Neural cell (in vitro differentiated cells): ENCODE data around the gene SAP30BP. TPM values are rescaled to one million over a fixed set of nuclear protein-coding genes. Genes with fewer than 3 reads are reported as not detected.

Experiments
- H2AFZ ChIP-seq: fragments of 200-600, 300-800 bp; sonication (generic), shearing (Covaris generic); 2 replicates; pipeline ENCODE4 v1.6.0; 2014; ENCODE audit warnings: low read depth, mild to moderate bottlenecking, antibody characterized with exemption, low read length, moderate library complexity
- H3F3A ChIP-seq: fragments of 200-600 bp; shearing (Covaris generic); 2 replicates; pipeline ENCODE4 v1.6.1; 2016; ENCODE audit warnings: mild to moderate bottlenecking, moderate library complexity, mixed read lengths, antibody characterized with exemption, low read length; ENCODE audit not compliant: insufficient read depth, poor library complexity, severe bottlenecking
- H3K27ac ChIP-seq: fragments of 200-600, 300-800 bp; sonication (generic), shearing (Covaris generic); 2 replicates; pipeline ENCODE4 v1.5.1; 2014; ENCODE audit warnings: mild to moderate bottlenecking, low read length, moderate library complexity
- H3K27me3 ChIP-seq: fragments of 300-800, 200-600 bp; sonication (generic), shearing (Covaris generic); 2 replicates; pipeline ENCODE4 v1.6.0; 2014; ENCODE audit warnings: mild to moderate bottlenecking, low read depth, low read length, moderate library complexity; ENCODE audit not compliant: insufficient read depth
- H3K36me3 ChIP-seq: fragments of 300-800, 200-600 bp; sonication (generic), shearing (Covaris generic); 2 replicates; pipeline ENCODE4 v1.5.1; 2014; ENCODE audit warnings: mild to moderate bottlenecking, antibody characterized with exemption, low read length, moderate library complexity; ENCODE audit not compliant: insufficient read depth
- H3K4me2 ChIP-seq: fragments of 300-800, 200-600 bp; sonication (generic), shearing (Covaris generic); 2 replicates; pipeline ENCODE4 v1.6.0; 2014; ENCODE audit warnings: mild to moderate bottlenecking, low read length
- H3K4me3 ChIP-seq: fragments of 300-800, 200-600 bp; sonication (generic), shearing (Covaris generic); 2 replicates; pipeline ENCODE4 v1.5.1; 2014; ENCODE audit warnings: mild to moderate bottlenecking, low read length, moderate library complexity
- H3K79me2 ChIP-seq: fragments of 200-600 bp; shearing (Covaris generic); replicated peaks from 2 replicates; pipeline ENCODE4 v1.6.0; 2014; ENCODE audit warnings: mild to moderate bottlenecking, low read length, moderate library complexity; ENCODE audit not compliant: insufficient read depth
- H3K9ac ChIP-seq: fragments of 300-800, 200-600 bp; sonication (generic), shearing (Covaris generic); 2 replicates; pipeline ENCODE4 v1.6.1; 2016; ENCODE audit warnings: mild to moderate bottlenecking, low read length, mixed read lengths
- H3K9me2 ChIP-seq: fragments of 200-600 bp; shearing (Covaris generic); 2 replicates; pipeline ENCODE4 v1.6.1; 2016; ENCODE audit warnings: mild to moderate bottlenecking, low read length, mixed read lengths; ENCODE audit not compliant: insufficient read depth
- H3K9me3 ChIP-seq: fragments of 200-600, 300-800 bp; sonication (generic), shearing (Covaris generic); 2 replicates; pipeline ENCODE4 v1.6.1; 2016; ENCODE audit warnings: mild to moderate bottlenecking, mixed run types, low read length, moderate library complexity, mixed read lengths
- H4K20me1 ChIP-seq: fragments of 200-600 bp; shearing (Covaris generic); 2 replicates; pipeline ENCODE4 v1.6.1; 2016; ENCODE audit warnings: mild to moderate bottlenecking, mixed run types; ENCODE audit not compliant: insufficient read depth
- CTCF ChIP-seq: fragments of 450-650 bp; IDR thresholded peaks from 2 replicates; pipeline ENCODE4 v1.5.1; 2014; ENCODE audit warnings: antibody characterized with exemption, mild to moderate bottlenecking, moderate library complexity; ENCODE audit not compliant: poor library complexity, severe bottlenecking
- EP300 ChIP-seq: fragments of 450-650 bp; conservative IDR thresholded peaks from 2 replicates; pipeline ENCODE4 v1.6.1; 2014; ENCODE audit warnings: antibody characterized with exemption, mild to moderate bottlenecking, moderate library complexity; ENCODE audit not compliant: poor library complexity, severe bottlenecking
- EZH2 ChIP-seq: fragments of 200-600, 300-800 bp; shearing (Covaris generic), sonication (generic); IDR thresholded peaks from 2 replicates; pipeline ENCODE4 v1.6.1; 2014; ENCODE audit warnings: antibody characterized with exemption, low read length, borderline replicate concordance, mild to moderate bottlenecking; ENCODE audit not compliant: insufficient read depth, poor library complexity, severe bottlenecking
- MXI1 ChIP-seq: fragments of 450-650 bp; conservative IDR thresholded peaks from 2 replicates; pipeline ENCODE4 v1.6.1; 2014; ENCODE audit warnings: antibody characterized with exemption, mild to moderate bottlenecking; ENCODE audit not compliant: poor library complexity, severe bottlenecking
- POLR2AphosphoS5 ChIP-seq: IDR thresholded peaks from 2 replicates; pipeline ENCODE4 v1.6.1; 2012
- RAD21 ChIP-seq: fragments of 450-650 bp; conservative IDR thresholded peaks from 2 replicates; pipeline ENCODE4 v1.6.1; 2014; ENCODE audit warnings: antibody characterized with exemption, mild to moderate bottlenecking, moderate library complexity
- SMC3 ChIP-seq: fragments of 450-650 bp; conservative IDR thresholded peaks from 2 replicates; pipeline ENCODE4 v1.6.1; 2014; ENCODE audit warnings: antibody characterized with exemption, mild to moderate bottlenecking, moderate library complexity; ENCODE audit not compliant: poor library complexity
- TAF1 ChIP-seq: IDR thresholded peaks from 2 replicates; pipeline ENCODE4 v1.6.1; 2012; ENCODE audit warnings: low read depth
- polyA plus RNA-seq: library from polyadenylated mRNA; depleted of rRNA; stranded (reverse); fragments of >200 nt; gene quantifications from 2 replicates; pipeline ENCODE4 v1.2.3, GENCODE V29; 2014
- TF ChIP-seq, protein P1 (sequence below): IDR thresholded peaks from 2 replicates; pipeline ENCODE4 v1.6.1; 2012; ENCODE audit warnings: borderline replicate concordance

SAP30BP gene
- polyA plus RNA-seq, 1 donor from 2014 or later: 156 TPM

- no peaks in the 10 kb centered on the region for H3K27me3 ChIP-seq
- no peak overlapping the region for H2AFZ ChIP-seq
- H3K79me2 ChIP-seq: no peaks in the 10 kb centered on the region
- H3K9me3 ChIP-seq: no peaks in the 10 kb centered on the region
- TF ChIP-seq SMC3 (no peak), TAF1 (no peak), CTCF (no peak), MXI1 (no peak), RAD21 (no peak), POLR2AphosphoS5 (no peak), EP300 (no peak), EZH2 (no peak)
- TF ChIP-seq, protein P1, sequence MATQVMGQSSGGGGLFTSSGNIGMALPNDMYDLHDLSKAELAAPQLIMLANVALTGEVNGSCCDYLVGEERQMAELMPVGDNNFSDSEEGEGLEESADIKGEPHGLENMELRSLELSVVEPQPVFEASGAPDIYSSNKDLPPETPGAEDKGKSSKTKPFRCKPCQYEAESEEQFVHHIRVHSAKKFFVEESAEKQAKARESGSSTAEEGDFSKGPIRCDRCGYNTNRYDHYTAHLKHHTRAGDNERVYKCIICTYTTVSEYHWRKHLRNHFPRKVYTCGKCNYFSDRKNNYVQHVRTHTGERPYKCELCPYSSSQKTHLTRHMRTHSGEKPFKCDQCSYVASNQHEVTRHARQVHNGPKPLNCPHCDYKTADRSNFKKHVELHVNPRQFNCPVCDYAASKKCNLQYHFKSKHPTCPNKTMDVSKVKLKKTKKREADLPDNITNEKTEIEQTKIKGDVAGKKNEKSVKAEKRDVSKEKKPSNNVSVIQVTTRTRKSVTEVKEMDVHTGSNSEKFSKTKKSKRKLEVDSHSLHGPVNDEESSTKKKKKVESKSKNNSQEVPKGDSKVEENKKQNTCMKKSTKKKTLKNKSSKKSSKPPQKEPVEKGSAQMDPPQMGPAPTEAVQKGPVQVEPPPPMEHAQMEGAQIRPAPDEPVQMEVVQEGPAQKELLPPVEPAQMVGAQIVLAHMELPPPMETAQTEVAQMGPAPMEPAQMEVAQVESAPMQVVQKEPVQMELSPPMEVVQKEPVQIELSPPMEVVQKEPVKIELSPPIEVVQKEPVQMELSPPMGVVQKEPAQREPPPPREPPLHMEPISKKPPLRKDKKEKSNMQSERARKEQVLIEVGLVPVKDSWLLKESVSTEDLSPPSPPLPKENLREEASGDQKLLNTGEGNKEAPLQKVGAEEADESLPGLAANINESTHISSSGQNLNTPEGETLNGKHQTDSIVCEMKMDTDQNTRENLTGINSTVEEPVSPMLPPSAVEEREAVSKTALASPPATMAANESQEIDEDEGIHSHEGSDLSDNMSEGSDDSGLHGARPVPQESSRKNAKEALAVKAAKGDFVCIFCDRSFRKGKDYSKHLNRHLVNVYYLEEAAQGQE: no peak
- H3K9me2 ChIP-seq: no peaks in the 10 kb centered on the region
- no peak overlapping the region for H3K27ac ChIP-seq
- no peak overlapping the region for H3K9ac ChIP-seq
- H3K4me2 ChIP-seq: no peak overlapping the region
- H4K20me1 ChIP-seq: no peaks in the 10 kb centered on the region
- H3K4me3 ChIP-seq: no peak overlapping the region
- no peaks in the 10 kb centered on the region for H3F3A ChIP-seq
- H3K36me3 ChIP-seq: no peaks in the 10 kb centered on the region
Observed at GRCh38 chr17:75684924-75685323, 17.8 kb downstream of the SAP30BP start.

DNA sequence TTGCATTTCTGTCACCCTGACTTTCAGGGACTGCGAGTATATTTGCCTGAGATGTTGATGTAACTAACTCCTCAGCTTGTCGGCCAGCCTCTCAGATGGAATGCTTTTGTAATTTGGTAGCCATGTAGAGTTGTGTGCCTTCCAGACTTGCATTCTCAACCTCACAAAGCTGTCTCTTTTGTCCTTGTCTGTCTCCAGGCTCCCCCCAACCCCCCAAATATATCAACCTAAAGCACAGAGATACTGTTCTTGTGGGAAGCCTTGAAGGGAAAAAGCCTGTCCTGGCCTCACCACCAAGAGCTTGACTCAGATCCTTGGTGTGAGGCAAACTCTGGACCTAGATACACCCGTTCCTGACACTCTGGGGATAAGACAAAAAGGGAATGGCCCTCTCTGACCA lies 18.4 kb downstream of the SAP30BP start:
- H4K20me1 ChIP-seq: no peaks in the 10 kb centered on the region
- no peak overlapping the region for H3K9ac ChIP-seq
- H2AFZ ChIP-seq: no peak overlapping the region
- no peaks in the 10 kb centered on the region for H3K9me2 ChIP-seq
- no peaks in the 10 kb centered on the region for H3K36me3 ChIP-seq
- H3K4me2 ChIP-seq: no peak overlapping the region
- no peak for TF ChIP-seq MXI1
- TF ChIP-seq TAF1: no peak
- TF ChIP-seq POLR2AphosphoS5: no peak
- no peak for TF ChIP-seq CTCF
- TF ChIP-seq EZH2: no peak
- TF ChIP-seq, protein P1: no peak
- TF ChIP-seq RAD21: no peak
- no peak for TF ChIP-seq EP300
- no peak for TF ChIP-seq SMC3
- H3K9me3 ChIP-seq: no peaks in the 10 kb centered on the region
- H3F3A ChIP-seq: no peaks in the 10 kb centered on the region
- H3K4me3 ChIP-seq: no peak overlapping the region
- H3K27me3 ChIP-seq: no peaks in the 10 kb centered on the region
- H3K79me2 ChIP-seq: no peaks in the 10 kb centered on the region
- no peak overlapping the region for H3K27ac ChIP-seq
